GM19468 (cell line): ENCODE results near the gene THUMPD1.
"Not testable (repeated sequence)": the region's sequence is repeated elsewhere in the genome, so short reads cannot be mapped to it uniquely, and the experiment has no call there.

Experiments
- ATAC-seq: cut with Tn5 transposase; IDR thresholded peaks from one replicate; pipeline ENCODE4 v1.9.1; 2021; ENCODE audit warnings: mild to moderate bottlenecking, moderate library complexity, moderate number of reproducible peaks; ENCODE audit not compliant: unreplicated experiment; ENCODE audit errors: extremely low read depth

THUMPD1 gene, protein sequence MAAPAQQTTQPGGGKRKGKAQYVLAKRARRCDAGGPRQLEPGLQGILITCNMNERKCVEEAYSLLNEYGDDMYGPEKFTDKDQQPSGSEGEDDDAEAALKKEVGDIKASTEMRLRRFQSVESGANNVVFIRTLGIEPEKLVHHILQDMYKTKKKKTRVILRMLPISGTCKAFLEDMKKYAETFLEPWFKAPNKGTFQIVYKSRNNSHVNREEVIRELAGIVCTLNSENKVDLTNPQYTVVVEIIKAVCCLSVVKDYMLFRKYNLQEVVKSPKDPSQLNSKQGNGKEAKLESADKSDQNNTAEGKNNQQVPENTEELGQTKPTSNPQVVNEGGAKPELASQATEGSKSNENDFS

DNA sequence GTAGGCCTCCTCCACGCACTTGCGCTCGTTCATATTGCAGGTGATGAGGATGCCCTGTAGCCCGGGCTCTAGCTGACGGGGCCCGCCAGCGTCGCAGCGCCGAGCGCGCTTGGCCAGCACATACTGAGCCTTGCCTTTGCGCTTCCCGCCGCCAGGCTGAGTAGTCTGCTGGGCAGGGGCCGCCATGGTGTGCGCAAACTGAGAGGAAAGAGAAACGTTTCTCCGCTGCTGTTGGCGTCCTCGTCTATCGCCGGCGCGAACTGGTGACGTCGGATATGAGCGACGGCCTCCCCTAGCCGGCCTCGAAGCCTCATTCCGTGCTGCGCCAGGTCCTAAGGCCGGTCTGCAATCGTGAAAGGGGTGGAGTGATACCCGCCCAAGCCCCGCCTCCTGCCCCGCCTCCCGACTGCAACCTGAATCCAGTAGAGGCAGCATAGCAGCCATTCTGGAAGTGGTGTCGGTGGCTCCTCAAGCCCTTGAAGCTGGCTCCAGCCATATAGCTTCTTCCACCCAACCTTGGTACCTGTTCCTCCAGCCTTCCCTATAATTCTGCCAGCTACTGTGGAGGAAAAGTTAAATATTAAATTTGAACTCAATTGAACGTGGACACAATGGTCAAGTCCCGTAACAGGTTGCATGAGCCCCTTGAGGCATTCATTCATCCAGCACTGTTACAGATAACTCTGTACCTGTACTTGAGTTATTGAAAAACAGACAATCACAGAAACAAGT, at the start of gene THUMPD1:
TSS of gene THUMPD1 (minus strand) at position 265 of the 732 bp plus-strand sequence. CDS start at position 186, 79 bp downstream.
- peak; percentile 48 for ATAC-seq

DNA sequence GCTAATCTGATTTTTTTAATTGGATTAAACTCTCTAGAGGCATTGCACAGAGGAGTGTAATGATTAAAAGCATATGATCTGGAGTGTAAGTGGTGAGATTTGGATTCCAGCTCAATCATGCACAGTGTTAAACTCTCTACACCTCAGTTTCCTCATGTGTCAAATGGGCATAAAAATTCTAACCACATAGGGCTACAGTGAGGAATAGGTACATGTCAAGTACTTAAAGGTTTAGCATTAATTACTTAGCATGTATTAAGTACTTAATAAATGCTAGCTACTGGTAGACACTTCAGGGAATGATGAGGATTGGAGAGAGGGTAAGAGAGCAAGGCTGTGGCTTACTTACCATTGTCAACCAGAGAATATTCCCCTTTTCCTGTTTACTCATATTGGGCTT, 47.5 kb upstream of the THUMPD1 start:
- no peak for ATAC-seq

DNA sequence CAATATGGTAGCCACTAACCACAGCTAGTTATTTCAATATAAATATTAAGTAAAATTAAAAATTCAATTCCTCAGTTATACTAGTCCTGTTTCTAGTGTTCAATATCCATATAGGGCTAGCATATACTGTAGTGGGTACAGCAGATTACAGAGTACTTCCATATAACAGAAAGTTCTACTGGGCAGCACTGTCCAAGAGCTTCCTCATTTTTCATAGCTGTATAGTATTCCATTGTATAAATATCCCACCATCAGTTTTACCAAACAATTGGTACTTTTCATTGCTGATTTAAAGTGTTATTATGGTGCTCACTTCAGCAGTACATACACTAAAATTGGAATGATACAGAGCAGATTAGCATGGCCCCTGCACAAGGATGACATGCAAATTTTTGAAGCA, 42.6 kb upstream of the THUMPD1 start:
- ATAC-seq, result no peak

DNA sequence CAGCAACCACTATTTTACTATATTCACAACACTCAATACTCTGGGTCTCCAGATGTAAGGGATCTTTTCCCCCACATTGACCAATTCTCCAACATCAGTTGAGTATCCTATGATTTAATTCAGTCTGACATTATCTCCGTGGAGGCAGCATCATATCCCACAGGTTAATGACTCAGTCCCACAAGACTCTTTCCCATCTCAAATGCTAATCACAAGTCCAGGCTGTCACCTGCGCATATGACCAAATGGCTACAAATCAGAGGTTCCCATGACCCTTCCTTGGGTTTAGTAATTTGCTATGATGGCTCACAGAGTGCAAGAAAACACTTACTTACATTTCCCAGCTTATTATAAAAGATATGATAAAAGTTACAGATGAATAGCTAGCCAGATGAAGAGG, 40.9 kb upstream of the THUMPD1 start:
- ATAC-seq, result no peak

DNA sequence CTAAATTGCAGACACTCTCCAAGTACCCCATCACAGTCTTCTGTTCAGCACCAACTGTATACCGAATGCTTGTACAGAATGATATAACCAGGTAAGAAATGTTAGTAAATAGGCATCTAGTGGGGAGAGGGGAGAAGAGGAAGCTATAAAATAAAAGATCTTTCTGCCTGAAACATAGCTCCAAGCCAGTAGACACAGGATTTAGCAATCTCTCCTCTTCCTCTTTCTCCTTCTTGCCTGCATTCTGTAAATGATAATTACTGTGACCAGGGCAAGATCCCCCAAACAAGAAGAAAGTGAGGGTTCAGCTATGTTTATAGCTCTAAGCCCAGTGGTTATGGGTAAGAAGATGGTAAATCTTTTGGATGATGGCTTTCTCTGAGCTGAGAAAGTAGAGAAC, 40.1 kb upstream of the THUMPD1 start:
- no peak for ATAC-seq

DNA sequence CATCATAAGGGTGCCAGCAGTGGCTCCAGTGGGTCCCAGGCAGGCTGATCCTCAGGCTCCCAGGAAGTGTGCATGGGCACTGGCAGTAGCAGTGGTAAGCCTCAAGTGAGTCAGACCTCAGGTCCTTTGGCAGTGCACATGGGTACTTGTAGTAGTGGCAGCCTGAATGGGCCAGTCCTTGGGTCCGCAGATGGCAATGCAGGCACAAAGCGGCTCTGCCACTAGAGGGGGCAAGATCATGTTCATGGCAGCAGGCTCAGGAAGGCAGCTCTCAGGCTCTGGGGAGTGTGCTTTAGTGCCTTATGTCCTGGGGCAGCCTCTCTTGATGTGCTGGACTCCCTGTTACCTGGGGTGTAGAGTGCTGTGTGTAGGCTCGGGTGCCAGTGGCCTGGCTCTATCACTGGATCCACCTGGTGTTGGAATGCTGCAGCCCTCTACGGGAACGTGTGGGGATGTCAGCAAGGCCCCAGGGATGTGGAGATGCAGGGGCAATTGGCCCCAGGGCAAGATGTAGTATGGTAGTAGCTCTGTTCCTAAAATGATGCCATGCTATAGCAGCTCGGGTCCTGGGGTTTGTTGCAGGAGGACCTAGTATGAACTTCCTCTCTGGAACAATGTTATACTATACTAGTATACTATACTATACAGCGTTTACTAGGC, 33.2 kb upstream of the THUMPD1 start:
- no peak for ATAC-seq

DNA sequence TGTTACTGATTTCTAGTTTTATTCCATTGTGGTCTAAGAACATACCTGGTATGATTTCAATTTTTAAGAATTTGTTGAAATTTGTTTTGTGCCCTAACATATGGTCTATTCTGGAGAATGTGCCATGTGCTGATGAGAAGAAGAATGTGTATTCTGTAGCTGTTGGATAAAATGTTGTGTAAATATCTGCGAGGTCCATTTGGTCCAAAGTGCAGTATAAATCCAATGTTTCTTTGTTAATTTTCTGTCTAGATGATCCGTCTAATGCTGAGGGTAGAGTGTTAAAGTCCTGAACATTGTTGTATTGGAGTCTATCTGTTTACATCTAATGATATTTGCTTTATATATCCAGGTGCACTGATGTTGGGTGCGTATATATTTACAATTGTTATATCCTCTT, 32.1 kb upstream of the THUMPD1 start:
- ATAC-seq, result no peak

DNA sequence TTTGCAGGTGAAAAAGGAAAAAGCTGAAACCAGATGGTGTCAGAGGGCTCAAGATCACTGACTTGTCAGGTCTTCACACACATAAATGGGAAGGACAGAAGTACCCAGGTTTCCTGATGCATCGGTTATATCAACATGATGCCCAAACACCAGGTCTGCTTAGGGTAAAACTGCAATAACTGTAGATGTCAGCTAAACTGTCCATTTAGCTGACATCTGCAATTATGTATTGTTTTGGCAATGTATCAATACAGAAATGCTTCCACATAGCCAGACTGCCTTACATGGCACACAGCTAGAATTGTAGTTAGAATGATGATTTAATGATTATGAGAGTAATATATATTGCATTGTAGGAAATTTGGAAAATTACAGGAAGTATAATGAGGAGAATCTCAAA, 27.2 kb upstream of the THUMPD1 start:
- ATAC-seq, result no peak

DNA sequence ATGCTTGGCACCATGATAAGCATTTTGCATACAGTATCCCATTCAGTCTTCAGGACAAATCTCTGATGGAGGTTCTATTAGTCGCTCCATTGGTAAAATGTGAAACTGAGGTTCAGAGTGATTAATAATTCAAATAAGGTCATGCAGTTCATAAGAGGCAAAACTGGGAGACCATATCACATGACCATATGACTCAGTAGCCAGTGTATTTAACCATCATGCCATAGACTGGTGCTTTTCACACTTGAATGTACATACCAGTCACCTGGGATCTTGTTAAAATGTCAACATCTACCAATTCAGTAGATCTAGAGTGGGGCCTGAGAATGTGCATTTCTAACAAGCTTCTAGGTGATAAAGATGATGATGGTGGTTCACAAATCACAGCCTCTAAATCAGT, 26.5 kb upstream of the THUMPD1 start:
- no peak for ATAC-seq

DNA sequence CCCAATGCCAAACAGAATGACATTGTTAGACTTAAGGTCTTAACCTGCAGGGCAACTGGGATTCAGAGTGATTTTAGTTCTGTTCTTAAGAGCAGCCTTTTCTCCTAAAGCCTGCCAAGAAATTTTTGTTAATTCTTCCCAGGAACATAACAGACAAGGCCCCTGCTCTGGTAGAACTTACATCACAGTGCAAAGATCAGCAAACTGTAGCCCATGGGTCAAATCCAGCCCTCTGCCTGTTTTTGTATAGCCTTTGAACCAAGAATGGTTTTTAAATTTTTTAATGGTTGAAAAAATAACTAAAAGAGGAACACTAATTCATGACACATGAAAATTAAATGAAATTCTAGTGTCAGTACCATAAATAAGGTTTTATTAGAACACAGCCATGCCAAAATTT, 26.0 kb upstream of the THUMPD1 start:
- no peak for ATAC-seq

DNA sequence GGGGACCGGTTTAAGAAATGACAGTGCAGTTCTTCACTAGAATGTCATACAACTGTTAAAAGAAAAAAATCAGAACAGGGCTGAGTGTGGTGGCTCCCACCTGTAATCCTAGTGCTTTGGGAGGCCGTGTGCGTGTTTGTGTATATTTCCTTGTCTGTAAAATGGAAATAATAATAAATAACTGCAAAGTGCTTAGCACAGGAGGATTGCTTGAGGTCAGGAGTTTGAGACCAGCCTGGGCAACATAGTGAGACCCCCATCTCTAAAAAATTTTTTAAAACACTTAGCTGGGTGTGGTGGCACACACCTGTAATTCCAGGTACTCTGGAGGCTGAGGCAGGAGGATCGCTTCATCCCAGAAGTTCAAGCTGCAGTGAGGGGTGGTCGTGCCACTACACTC, 24.7 kb upstream of the THUMPD1 start:
- no peak for ATAC-seq

DNA sequence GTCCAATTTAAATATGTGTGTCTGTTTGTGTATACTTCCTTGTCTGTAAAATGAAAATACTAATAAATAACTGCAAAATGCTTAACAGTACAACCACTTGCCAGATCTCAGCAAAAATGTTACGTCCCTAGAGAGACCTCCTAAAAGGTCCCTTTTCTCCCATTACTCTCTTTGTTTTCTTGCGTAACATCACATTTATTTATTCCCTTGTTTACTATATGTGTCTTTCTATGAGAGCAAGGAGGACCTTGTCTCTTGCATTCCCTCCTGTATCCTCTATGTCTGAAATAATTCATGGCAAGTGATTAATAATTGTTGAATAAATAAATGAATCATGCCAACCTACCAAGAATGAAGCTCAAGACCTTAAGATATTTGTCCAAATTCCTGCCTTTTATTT, 24.1 kb upstream of the THUMPD1 start:
- ATAC-seq, result no peak

DNA sequence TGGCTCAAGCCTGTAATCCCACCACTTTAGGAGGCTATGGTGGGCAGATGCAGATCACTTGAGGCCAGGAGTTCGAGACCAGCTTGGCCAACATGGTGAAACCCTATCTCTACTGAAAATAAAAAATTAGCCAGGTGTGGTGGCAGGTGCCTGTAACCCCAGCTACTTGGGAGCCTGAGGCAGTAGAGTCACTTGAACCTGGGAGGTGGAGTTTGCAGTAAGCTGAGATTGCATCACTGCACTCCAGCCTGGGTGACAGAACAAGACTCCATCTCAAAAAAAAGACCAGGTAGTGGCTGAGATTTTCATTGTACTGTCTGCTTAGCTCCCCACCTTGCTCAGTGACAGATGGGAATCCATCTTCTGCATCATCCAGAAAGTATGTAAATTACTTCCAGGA, 22.8 kb upstream of the THUMPD1 start:
- ATAC-seq, result not testable (repeated sequence)

DNA sequence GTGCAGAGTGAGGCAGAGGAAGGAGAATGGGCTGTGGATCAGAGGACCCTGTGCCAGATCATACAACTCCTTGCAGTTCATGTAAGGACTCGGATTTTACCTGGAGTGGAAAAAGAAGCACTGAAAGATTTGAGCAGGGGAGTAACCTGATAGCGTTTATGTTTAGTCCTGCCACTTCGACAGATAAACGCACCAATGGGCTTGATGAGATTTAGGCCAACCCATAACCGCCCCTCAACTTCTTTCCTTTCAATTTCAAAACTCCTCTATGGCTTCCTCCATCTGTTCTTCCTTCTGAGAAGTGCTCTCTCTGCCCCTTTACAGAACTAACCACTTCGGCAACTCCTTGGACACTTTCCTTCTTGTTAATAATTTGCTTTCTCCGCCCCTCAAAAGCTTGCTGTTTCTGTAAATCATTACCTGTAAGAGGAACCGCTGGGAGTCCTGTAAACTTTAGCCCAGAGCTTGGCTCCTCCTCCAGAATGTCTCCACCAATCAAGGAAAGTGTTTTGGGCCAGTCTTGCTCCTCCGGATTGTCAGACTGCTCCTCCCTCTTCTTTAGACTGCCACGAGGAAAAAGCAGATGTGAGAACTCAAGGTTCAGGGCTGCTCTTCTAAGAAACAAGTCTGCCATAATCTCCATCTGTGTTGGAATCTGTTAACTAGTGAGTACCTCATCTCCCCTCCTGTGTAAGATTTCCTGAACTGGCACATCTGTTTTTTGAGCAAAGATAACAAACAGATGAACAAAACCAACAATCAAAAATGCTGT, 22.0 kb upstream of the THUMPD1 start, which contains the start of gene ACSM3:
TSS of gene ACSM3 (plus strand) at position 554 of the 772 bp plus-strand sequence. CDS start 6,021 bp downstream, outside the sequence.
- peak; percentile 89 for ATAC-seq

DNA sequence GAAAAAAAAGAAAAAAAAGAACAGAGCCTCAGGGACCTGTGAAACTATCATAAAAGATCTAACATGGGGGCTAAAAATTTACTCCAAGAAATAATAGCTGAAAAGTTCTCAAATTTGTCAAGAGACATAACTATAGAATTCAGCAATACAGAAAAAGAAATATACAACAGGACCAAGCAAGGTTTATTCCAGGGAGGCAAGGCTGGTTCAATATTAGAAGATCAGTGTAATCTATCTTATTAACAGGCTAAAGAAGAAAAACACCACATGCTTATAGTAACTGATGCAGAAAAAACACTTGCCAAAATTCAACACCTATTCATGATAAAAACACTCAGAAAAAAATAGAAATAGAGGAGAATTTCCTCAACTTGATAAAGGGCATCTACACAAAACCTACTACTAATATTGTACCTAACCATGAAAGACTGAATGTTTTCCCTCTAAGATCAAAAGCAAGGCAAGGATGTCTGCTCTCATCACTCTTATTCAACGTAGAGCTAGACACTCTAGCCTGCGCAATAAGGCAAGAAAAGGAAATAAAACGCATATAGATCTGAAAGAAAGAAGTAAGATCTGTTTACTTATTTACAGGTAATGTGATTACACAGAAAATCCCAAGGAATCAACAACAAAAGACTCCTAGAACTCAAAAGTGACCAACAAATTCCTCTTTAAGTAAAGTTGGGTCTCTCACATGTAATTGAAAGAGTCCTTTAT, 20.9 kb upstream of the THUMPD1 start:
- ATAC-seq, result no peak

DNA sequence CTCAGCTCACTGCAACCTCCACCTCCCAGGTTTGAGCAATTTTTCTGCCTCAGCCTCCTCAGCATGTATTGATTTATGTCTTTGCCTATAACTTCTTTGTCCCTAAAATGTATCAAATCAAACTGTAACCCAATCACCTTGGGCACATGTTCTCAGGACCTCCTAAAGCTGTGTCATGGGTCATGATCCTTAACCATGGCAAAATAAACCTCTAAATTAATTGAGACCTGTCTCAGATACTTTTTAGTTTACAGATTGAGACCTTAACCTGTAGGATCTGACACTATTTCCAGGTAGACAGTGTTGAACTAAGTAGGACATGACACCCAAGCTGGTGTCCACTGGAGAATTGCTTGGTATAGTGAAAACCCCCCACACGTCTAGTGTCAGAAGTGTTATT, 19.6 kb upstream of the THUMPD1 start:
- no peak for ATAC-seq

DNA sequence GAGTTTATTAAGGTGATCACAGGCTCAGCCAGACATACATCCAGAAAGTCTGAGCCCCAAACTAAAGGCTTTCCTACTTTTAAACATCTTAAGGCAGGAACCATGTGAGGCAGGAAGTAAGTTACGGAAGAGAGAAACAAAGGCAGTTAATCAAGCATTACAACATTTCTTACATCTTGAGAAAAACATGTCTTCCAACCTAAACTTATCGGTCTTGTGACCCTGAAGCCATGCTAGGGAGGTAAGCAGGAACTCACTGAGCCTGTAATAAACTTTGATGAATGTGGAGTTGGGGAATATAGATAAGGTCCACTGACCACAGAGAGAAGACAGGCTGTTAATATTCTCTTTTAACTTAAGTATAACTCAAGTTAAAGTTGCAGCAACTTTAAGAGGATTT, 18.7 kb upstream of the THUMPD1 start:
- ATAC-seq, result no peak

DNA sequence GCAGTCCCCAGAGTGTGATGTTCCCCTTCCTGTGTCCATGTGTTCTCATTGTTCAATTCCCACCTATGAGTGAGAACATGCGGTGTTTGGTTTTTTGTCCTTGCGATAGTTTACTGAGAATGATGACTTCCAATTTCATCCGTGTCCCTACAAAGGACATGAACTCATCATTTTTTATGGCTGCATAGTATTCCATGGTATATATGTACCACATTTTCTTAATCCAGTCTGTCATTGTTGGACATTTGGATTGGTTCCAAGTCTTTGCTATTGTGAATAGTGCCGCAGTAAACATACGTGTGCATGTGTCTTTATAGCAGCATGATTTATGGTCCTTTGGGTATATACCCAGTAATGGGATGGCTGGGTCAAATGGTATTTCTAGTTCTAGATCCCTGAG, 14.2 kb upstream of the THUMPD1 start:
- not testable (repeated sequence) for ATAC-seq

DNA sequence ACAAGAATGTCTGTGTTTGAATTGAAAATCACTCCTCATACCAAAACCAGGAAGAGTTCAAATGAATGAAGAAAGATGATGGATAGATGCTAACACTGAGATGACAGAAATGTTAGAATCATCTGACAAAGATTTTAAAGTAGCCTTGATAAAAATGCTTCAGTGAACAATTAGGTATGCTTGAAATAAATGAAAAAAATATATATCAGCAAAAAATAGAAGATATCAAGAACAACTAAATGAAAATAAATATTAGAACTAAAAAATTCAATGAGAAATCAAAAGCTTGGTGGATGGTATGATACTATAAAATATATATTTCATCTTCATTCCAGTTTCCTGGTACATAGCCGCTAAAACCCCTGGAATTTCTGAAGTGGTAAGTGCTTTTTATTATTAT, 13.6 kb upstream of the THUMPD1 start:
- no peak for ATAC-seq

DNA sequence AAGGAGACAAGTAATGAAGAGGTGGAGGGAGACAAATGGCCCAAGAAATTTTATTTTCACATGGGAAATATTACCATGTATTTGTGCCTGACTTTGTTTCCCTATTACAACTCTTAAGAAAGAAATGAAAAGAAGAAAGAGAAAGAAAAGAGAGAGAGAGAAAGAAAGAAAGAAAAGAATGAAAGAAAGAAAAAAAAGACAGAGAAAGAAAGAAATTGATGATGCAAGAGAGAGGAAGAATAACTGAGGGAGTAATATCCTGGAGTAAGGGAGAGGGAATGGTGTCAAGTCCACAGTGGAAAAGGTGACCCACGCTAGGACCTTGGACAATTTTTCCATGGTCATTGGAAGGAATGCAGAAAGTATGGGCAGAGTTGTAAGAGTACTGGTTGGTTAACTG, 12.1 kb upstream of the THUMPD1 start:
- no peak for ATAC-seq
